Measurements from ENCODE around the gene AGAP5.

The AGAP5 gene

GRCh38 chr10:73634421-73634820, 63.5 kb downstream of the AGAP5 start:
- DNase-seq (ENCODE audit: low read depth in 1 of 2, low spot score in 1 of 2), result no peak

GRCh38 chr10:73629165-73629564, 68.7 kb downstream of the AGAP5 start:
- no peak for DNase-seq (ENCODE audit: low read depth in 1 of 2, low spot score in 1 of 2)

GRCh38 chr10:73628405-73628804, 69.5 kb downstream of the AGAP5 start:
- no peak for DNase-seq (ENCODE audit: low read depth in 1 of 2, low spot score in 1 of 2)

- DNase-seq (ENCODE audit: low read depth in 1 of 2, low spot score in 1 of 2), result no peak
Measured at GRCh38 chr10:73627300-73627699, 70.6 kb downstream of the AGAP5 start.

- peak; percentile 78 to 84 for DNase-seq (ENCODE audit: low read depth in 1 of 2, low spot score in 1 of 2)
Measured at GRCh38 chr10:73625884-73626752, 71.8 kb downstream of the AGAP5 start.

GRCh38 chr10:73625004-73625883, 72.7 kb downstream of the AGAP5 start:
- DNase-seq (ENCODE audit: low read depth in 1 of 2, low spot score in 1 of 2), result no peak
